ENCODE measurements around the gene GDPD5. TPM values are rescaled to one million over a fixed set of nuclear protein-coding genes. Genes with fewer than 3 reads are reported as not detected.

Gene GDPD5
- total and polyA plus RNA-seq, 2 donors (not counting 1 experiment from before 2014, with no cell fraction given), result 2.5 to 3.1 TPM

DNA sequence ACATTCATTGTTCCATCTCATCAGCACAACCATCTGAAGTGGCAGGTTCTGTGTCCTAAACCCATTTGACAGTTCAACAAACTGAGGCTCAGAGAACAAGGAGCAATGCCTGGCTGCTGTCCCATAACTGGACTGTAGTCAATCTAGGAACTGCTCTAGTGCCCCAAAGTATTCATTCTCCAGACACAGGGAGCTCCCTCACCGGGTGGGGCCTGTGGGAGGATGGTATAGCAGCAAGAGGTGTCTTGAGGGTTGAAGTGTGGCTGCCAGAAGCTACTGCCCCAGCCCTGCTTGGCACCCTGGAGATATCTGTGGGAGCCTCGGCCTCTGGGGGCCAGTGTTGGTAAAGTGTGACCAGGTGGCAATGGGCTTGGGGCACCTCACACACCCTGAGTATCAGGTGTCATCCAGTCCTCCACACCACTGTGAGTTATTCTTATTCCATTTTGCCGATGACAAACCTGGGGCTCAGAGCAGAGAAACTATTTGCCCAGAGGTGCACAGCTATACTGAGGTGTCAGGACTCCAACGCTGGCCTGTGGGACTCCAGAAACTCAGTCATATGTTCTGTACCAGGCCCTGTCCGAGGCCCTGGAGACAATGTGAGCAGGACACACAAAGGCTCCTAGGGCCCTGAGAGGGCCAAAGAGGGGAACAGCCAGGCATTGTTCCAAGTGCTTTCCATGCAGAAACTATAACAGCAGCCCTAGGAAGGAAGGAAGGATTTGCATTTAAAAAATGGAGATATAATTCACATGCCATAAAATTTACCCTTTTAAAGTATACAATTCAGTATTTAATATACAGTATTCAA is 46.8 kb downstream of the GDPD5 start:
- no peak overlapping the region for H3K4me3 ChIP-seq (replicated peaks in 1 of 4; ENCODE audit: control extremely low read depth in 1 of 4, insufficient read depth in 1 of 4, low read depth in 3 of 4, low read length in 4 of 4)
- no peaks in the 10 kb centered on the region for H3K79me2 ChIP-seq (ENCODE audit: control insufficient read depth, insufficient read depth, low read length)
- no peak for TF ChIP-seq EZH2 (IDR thresholded peaks at IDR 0.05; ENCODE audit: low read length, missing control alignments)
- TF ChIP-seq, protein P1, sequence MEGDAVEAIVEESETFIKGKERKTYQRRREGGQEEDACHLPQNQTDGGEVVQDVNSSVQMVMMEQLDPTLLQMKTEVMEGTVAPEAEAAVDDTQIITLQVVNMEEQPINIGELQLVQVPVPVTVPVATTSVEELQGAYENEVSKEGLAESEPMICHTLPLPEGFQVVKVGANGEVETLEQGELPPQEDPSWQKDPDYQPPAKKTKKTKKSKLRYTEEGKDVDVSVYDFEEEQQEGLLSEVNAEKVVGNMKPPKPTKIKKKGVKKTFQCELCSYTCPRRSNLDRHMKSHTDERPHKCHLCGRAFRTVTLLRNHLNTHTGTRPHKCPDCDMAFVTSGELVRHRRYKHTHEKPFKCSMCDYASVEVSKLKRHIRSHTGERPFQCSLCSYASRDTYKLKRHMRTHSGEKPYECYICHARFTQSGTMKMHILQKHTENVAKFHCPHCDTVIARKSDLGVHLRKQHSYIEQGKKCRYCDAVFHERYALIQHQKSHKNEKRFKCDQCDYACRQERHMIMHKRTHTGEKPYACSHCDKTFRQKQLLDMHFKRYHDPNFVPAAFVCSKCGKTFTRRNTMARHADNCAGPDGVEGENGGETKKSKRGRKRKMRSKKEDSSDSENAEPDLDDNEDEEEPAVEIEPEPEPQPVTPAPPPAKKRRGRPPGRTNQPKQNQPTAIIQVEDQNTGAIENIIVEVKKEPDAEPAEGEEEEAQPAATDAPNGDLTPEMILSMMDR (conservative IDR thresholded peaks at IDR 0.05 in 1 of 2, IDR thresholded peaks at IDR 0.05 in 1 of 2; ENCODE audit: low read depth in 1 of 2, low read length in 2 of 2), result no peak
- H4K20me1 ChIP-seq (ENCODE audit: control insufficient read depth, extremely low read depth, insufficient read depth, low read length), result no peaks in the 10 kb centered on the region
- H3K27me3 ChIP-seq (ENCODE audit: control insufficient read depth, insufficient read depth, low read length), result no peaks in the 10 kb centered on the region
- H3K4me1 ChIP-seq (ENCODE audit: control insufficient read depth, extremely low read depth, insufficient read depth, low read length), result peaks cover 15% of the 10 kb centered on the region
- no peaks in the 10 kb centered on the region for H3K36me3 ChIP-seq (ENCODE audit: control insufficient read depth, insufficient read depth, low read length)
- no peak for DNase-seq (ENCODE audit: low read depth in 2 of 2)
- no peak overlapping the region for H3K27ac ChIP-seq (ENCODE audit: insufficient read depth, low read length)
- H3K4me2 ChIP-seq (ENCODE audit: extremely low read depth, insufficient read depth, low read length), result no peak overlapping the region
- no peak overlapping the region for H3K9ac ChIP-seq (ENCODE audit: insufficient read depth, low read length)
- no peak overlapping the region for H2AFZ ChIP-seq (ENCODE audit: low read length)
- H3K9me3 ChIP-seq (ENCODE audit: control insufficient read depth, insufficient read depth, low read depth, low read length), result no peaks in the 10 kb centered on the region

DNA sequence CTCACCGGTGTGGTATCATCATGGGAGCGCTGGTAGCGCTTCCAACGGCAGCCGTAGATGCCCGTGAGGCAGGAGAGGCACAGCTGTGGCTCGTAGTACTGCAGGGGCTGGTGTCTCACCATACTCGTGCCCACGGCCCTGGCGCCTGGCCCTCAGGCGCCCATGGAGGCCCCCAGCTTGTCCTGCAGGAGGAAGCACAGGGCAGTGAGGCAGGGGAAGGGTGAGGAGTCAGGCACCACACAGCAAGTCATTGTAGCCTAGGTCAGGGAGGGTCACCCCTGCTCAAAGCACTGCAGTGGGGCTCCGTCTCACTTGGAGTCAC is 48.2 kb downstream of the GDPD5 start:
- no peak overlapping the region for H3K9ac ChIP-seq (ENCODE audit: insufficient read depth, low read length)
- no peaks in the 10 kb centered on the region for H3K79me2 ChIP-seq (ENCODE audit: control insufficient read depth, insufficient read depth, low read length)
- H3K36me3 ChIP-seq (ENCODE audit: control insufficient read depth, insufficient read depth, low read length), result no peaks in the 10 kb centered on the region
- H3K4me2 ChIP-seq (ENCODE audit: extremely low read depth, insufficient read depth, low read length), result no peak overlapping the region
- no peaks in the 10 kb centered on the region for H4K20me1 ChIP-seq (ENCODE audit: control insufficient read depth, extremely low read depth, insufficient read depth, low read length)
- no peak for DNase-seq (ENCODE audit: low read depth in 2 of 2)
- H3K27me3 ChIP-seq (ENCODE audit: control insufficient read depth, insufficient read depth, low read length), result no peaks in the 10 kb centered on the region
- peaks cover 15% of the 10 kb centered on the region for H3K4me1 ChIP-seq (ENCODE audit: control insufficient read depth, extremely low read depth, insufficient read depth, low read length)
- H3K9me3 ChIP-seq (ENCODE audit: control insufficient read depth, insufficient read depth, low read depth, low read length), result no peaks in the 10 kb centered on the region
- H2AFZ ChIP-seq (ENCODE audit: low read length), result no peak overlapping the region
- no peak overlapping the region for H3K4me3 ChIP-seq (replicated peaks in 1 of 4; ENCODE audit: control extremely low read depth in 1 of 4, insufficient read depth in 1 of 4, low read depth in 3 of 4, low read length in 4 of 4)
- H3K27ac ChIP-seq (ENCODE audit: insufficient read depth, low read length), result no peak overlapping the region
- TF ChIP-seq, protein P1 (conservative IDR thresholded peaks at IDR 0.05 in 1 of 2, IDR thresholded peaks at IDR 0.05 in 1 of 2; ENCODE audit: low read depth in 1 of 2, low read length in 2 of 2), result no peak
- TF ChIP-seq EZH2 (IDR thresholded peaks at IDR 0.05; ENCODE audit: low read length, missing control alignments), result no peak

DNA sequence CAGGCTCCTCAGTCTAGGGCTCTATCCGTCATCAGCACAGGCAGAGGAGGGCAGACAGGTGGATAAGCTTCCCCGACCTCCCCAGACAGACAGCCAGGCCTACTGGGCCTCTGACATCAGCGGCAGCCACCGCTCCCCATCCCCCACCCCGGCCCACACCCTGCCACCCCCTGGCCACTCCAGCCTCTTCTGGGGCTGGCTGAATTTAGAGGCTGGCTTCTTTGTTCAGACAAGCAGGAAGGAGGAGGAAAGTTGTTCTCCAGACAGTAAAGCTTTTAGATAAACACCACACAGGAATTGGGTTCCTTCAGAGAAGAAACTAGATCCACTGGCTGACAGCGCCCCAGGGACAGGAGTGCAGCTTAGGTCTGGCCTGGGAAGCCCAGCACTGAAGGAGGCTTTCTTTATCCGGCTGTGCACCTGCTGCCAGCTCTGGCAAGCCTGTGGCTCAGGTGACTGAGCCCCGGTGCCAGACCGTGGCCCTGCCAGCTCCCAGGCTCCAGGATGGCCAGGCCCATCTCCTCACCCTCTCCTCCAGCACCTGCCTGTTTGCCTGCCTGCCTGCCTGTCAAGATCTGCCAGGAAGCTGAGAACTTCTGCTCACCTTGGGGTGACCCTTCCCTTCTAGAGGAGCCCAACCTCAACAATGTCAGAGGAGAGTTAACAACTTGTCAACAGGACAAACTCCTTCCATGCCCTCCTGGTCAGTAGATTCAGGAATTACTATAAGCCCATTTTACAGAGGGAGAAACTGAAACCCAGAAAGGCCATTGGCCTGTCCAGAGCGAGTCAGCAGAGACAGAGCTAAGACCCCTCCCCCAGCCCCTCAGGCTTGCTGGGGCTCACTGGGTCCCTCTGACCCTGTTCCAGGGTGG is 48.8 kb downstream of the GDPD5 start:
- no peaks in the 10 kb centered on the region for H3K79me2 ChIP-seq (ENCODE audit: control insufficient read depth, insufficient read depth, low read length)
- H3K27ac ChIP-seq (ENCODE audit: insufficient read depth, low read length), result no peak overlapping the region
- no peak overlapping the region for H3K4me3 ChIP-seq (replicated peaks in 1 of 4; ENCODE audit: control extremely low read depth in 1 of 4, insufficient read depth in 1 of 4, low read depth in 3 of 4, low read length in 4 of 4)
- TF ChIP-seq, protein P1 (conservative IDR thresholded peaks at IDR 0.05 in 1 of 2, IDR thresholded peaks at IDR 0.05 in 1 of 2; ENCODE audit: low read depth in 1 of 2, low read length in 2 of 2), result no peak
- TF ChIP-seq EZH2 (IDR thresholded peaks at IDR 0.05; ENCODE audit: low read length, missing control alignments), result no peak
- H3K4me2 ChIP-seq (ENCODE audit: extremely low read depth, insufficient read depth, low read length), result no peak overlapping the region
- no peaks in the 10 kb centered on the region for H3K27me3 ChIP-seq (ENCODE audit: control insufficient read depth, insufficient read depth, low read length)
- H3K36me3 ChIP-seq (ENCODE audit: control insufficient read depth, insufficient read depth, low read length), result no peaks in the 10 kb centered on the region
- H3K4me1 ChIP-seq (ENCODE audit: control insufficient read depth, extremely low read depth, insufficient read depth, low read length), result peaks cover 15% of the 10 kb centered on the region
- H3K9ac ChIP-seq (ENCODE audit: insufficient read depth, low read length), result no peak overlapping the region
- H3K9me3 ChIP-seq (ENCODE audit: control insufficient read depth, insufficient read depth, low read depth, low read length), result no peaks in the 10 kb centered on the region
- H4K20me1 ChIP-seq (ENCODE audit: control insufficient read depth, extremely low read depth, insufficient read depth, low read length), result no peaks in the 10 kb centered on the region
- H2AFZ ChIP-seq (ENCODE audit: low read length), result no peak overlapping the region
- no peak for DNase-seq (ENCODE audit: low read depth in 2 of 2)

All from fibroblast of lung (primary cell).